Esophagus muscularis mucosa (tissue), 4 donors: ENCODE data around the gene MAP2K7. TPM values are rescaled to one million over a fixed set of nuclear protein-coding genes. Genes with fewer than 3 reads are reported as not detected.
"Not testable (repeated sequence)": the region's sequence is repeated elsewhere in the genome, so short reads cannot be mapped to it uniquely, and the experiment has no call there.

Source experiments
- DNase-seq: peaks from one replicate; pipeline ENCODE4 v3.0.0-alpha.2; 2017; ENCODE audit errors: extremely low spot score
- H3K27ac ChIP-seq, 4 donors: fragments of 200-600 bp; sonication (generic); replicated peaks in 1 of 4; 1 replicate in 3 of 4; 2 replicates in 1 of 4; pipeline ENCODE4 v1.5.1; 2016 to 2019; ENCODE audit warnings: mild to moderate bottlenecking in 1 of 4
- H3K27me3 ChIP-seq, 4 donors: fragments of 200-600 bp; sonication (generic); one replicate each; pipeline versions ENCODE4 v1.5.1 to v1.6.0; 2016 to 2019
- H3K36me3 ChIP-seq, 4 donors: fragments of 200-600 bp; sonication (generic); one replicate each; pipeline ENCODE4 v1.5.1; 2016 to 2019
- H3K4me1 ChIP-seq, 4 donors: fragments of 200-600 bp; sonication (generic); one replicate each; pipeline ENCODE4 v1.5.1; 2016 to 2019
- H3K4me3 ChIP-seq, 4 donors: fragments of 200-600 bp; sonication (generic); 1 replicate in 2 of 4; 2 replicates in 2 of 4; pipeline ENCODE4 v1.5.1; 2016 to 2019; ENCODE audit warnings: mild to moderate bottlenecking in 4 of 4, moderate library complexity in 1 of 4
- H3K9me3 ChIP-seq, 4 donors: fragments of 200-600 bp; sonication (generic); 1 replicate in 3 of 4; 2 replicates in 1 of 4; pipeline ENCODE4 v1.5.1; 2016 to 2019
- EP300 ChIP-seq: sonication (generic); formaldehyde crosslinking; IDR thresholded peaks from one replicate; pipeline ENCODE4 v1.6.1; 2017; ENCODE audit warnings: antibody characterized with exemption
- POLR2A ChIP-seq: fragments of 450-650 bp; IDR thresholded peaks from one replicate; pipeline ENCODE4 v1.6.1; 2017; ENCODE audit warnings: antibody characterized with exemption, moderate library complexity, mild to moderate bottlenecking, low read depth
- POLR2AphosphoS5 ChIP-seq, 2 donors: sonication (generic); formaldehyde crosslinking; IDR thresholded peaks; one replicate each; pipeline ENCODE4 v1.6.1; 2017; ENCODE audit warnings: antibody characterized with exemption in 2 of 2
- WGBS: methylation state at CpG from one replicate; pipeline ENCODE4 v1.1.5; 2018; 5-methylcytosine and 5-hydroxymethylcytosine counted together
- intact Hi-C: fragments of 100-400 bp; cut with DNase I; formaldehyde crosslinking; loops from one replicate; pipeline ENCODE4 v1.15.1; 2023
- total RNA-seq, 4 donors: library from RNA; depleted of rRNA; stranded (reverse); fragments of >200 nt; gene quantifications; one replicate each; pipeline versions ENCODE4 v1.1.0 to v1.2.1, GENCODE V29; 2016
- TF ChIP-seq, protein P1 (sequence below), 3 experiments: fragments of 200-600 bp in 2 of 3; fragments of 450-650 bp in 1 of 3; sonication (generic) in 2 of 3; IDR thresholded peaks; one replicate each; pipeline ENCODE4 v1.5.1; 2017 to 2019; ENCODE audit warnings: antibody characterized with exemption in 3 of 3, mild to moderate bottlenecking in 2 of 3, moderate library complexity in 1 of 3

MAP2K7 gene
- total RNA-seq, 4 donors from 2014 or later: 17.2 to 31.9 (median 24.5) TPM

DNA sequence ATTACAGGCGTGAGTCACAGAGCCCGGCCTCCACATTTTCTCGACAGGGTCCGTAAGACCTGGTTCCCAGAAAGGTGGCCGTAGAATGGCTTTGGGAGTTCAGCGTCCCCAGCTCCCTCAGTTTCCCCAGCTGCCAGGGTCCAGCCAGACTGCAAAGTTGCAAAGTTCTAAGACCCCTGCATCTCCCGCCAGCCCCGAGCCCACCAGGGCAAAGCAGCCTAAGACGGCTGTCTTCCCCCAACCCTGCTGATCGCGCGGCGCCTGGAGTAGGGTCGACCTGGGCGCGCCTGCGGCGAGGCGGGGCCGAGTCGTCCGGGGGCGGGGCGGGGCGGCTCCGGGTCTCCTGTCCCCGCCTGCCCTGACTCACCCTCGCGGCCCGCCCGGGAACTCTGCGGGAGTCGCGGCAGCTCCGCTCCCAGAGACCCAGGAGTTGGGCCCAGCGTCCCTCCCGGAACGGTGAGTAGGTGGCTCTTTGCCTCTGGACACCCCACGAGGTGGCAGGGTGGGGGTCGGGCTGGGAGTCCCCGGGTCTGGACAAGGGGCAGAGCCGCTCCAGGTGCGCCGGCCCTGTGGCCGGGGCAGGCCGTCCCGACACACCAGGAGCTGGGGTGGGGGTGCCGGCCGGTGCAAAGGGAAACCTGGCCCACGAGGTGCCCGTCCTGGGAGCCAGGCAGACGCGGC lies 15.4 kb upstream of the MAP2K7 start, which contains the start of gene LRRC8E:
Gene LRRC8E, plus strand, starts transcription at position 366 of the 681 bp plus-strand sequence. CDS start 7,094 bp downstream, outside the sequence.
- WGBS: 32% methylated on average over 20 of the region's 53 CpGs
- Histone ChIP-seq H3K4me1 (peaks cover 5 to 8% (median 7%) of the 10 kb centered on the region in 4 donors), H3K36me3 (no peaks in the 10 kb centered on the region), H3K4me3 (peak within 1 kb of the TSS; percentile 36 to 55 (median 42)), H3K27ac (no peak within 1 kb of the TSS), H3K9me3 (no peaks in the 10 kb centered on the region), H3K27me3 (peaks cover 0 to 46% (median 10%) of the 10 kb centered on the region in 4 donors)
- intact Hi-C loops: no loop called here
- DNase-seq: no peak
- TF ChIP-seq, protein P1, sequence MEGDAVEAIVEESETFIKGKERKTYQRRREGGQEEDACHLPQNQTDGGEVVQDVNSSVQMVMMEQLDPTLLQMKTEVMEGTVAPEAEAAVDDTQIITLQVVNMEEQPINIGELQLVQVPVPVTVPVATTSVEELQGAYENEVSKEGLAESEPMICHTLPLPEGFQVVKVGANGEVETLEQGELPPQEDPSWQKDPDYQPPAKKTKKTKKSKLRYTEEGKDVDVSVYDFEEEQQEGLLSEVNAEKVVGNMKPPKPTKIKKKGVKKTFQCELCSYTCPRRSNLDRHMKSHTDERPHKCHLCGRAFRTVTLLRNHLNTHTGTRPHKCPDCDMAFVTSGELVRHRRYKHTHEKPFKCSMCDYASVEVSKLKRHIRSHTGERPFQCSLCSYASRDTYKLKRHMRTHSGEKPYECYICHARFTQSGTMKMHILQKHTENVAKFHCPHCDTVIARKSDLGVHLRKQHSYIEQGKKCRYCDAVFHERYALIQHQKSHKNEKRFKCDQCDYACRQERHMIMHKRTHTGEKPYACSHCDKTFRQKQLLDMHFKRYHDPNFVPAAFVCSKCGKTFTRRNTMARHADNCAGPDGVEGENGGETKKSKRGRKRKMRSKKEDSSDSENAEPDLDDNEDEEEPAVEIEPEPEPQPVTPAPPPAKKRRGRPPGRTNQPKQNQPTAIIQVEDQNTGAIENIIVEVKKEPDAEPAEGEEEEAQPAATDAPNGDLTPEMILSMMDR (IDR thresholded peaks at IDR 0.05): no peak
- no peak for TF ChIP-seq POLR2AphosphoS5 (IDR thresholded peaks at IDR 0.05)
- TF ChIP-seq EP300: no peak
- no peak for TF ChIP-seq POLR2A

DNA sequence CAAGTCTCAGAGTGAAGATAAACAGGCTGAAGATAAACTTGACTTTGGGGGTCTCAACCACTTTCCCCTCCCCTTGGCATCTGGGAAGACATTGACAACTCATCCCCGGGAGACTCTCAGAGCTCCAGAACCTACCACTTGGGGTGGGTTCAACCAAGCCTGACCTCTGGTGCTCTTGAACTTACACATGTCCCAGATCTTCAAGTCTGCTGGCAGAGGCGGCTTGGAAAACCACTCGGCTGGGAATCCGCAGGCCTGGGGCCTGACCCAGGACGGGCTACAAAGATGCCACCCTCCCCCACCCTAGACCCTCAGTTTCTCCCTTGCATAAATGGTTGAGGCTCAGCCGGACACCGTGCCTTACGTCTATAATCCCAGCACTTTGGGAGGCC lies 14.9 kb upstream of the MAP2K7 start:
- 100% methylated on average over 2 of the region's 8 CpGs for WGBS
- intact Hi-C loops: no loop called here
- peak overlapping the region; percentile 36 to 55 (median 42) for H3K4me3 ChIP-seq
- H3K27me3 ChIP-seq: peaks cover 0 to 51% (median 11%) of the 10 kb centered on the region in 4 donors
- TF ChIP-seq POLR2A (no peak), EP300 (no peak), POLR2AphosphoS5 (IDR thresholded peaks at IDR 0.05) (no peak)
- TF ChIP-seq, protein P1 (IDR thresholded peaks at IDR 0.05): no peak
- H3K27ac ChIP-seq: no peak overlapping the region
- no peaks in the 10 kb centered on the region for H3K36me3 ChIP-seq
- no peaks in the 10 kb centered on the region for H3K9me3 ChIP-seq
- peaks cover 5 to 8% (median 7%) of the 10 kb centered on the region in 4 donors for H3K4me1 ChIP-seq
- no peak for DNase-seq

DNA sequence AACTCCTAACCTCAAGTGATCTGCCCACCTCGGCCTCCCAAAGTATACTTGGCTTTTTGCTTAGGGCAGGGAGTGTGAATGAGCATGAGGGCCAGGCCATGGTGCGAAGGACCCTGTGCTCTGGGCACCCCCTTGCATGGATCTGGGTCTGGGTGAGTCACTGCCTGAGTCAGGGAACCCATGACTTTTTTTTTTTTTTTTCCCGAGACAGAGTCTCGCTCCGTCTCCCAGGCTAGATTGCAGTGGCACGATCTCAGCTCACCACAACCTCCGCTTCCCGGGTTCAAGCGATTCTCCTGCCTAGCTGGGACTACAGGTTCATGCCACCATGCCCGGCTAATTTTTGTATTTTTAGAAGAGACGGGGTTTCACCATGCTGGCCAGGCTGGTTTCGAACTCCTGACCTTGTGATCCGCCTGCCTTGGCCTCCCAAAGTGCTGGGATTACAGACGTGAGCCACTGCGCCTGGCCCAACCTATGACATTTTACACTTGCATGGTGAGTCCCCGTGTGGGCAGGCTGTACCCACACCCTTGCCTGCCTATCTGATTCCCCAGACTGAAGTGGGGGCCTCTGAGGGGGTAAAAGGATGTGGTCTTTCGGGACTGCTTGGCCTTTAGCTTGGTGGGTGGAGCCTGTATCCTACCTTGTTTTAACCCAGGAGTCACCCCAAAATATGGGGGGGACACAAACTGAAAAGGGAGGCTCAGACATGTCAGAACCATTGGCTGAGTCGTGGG lies 10.1 kb upstream of the MAP2K7 start:
- H3K4me3 ChIP-seq: not testable (repeated sequence)

DNA sequence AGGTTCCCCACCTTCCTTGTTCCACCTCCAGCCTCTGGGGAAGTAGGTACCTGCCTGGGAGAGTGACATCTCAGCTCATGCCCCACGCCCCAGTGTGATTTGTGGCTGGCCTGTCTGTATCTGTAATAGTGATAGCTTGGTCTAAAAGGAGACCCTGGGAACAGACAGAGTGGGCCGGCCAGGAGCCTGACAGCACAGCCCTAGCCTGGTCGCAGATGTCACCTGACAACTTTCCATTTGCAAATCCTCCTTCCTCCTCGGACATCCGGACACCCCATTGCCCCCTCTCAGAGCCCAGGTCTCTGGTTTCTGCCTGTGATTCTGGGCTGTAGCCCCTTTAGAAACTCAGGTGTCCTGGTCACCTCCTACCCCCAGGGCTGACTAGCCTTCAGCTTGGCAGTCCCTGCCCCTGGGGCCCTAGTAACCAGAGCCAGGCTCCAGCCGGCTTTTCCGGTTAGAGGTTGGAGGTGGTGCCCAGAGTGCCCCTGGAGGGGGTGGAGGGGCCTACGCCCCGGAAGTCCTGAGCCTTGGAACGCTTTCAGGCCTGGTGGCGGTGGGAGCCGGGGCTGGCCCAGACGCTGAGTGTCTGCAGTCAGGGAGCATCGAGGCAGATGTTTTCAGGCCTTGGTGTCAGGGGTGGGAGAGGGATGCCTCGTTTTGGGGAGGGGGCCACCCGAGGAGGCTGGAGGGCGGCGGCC lies 8.9 kb upstream of the MAP2K7 start:
- 63% methylated on average over 8 of the region's 18 CpGs for WGBS
- Histone ChIP-seq H3K4me3 (no peak overlapping the region), H3K27ac (no peak overlapping the region), H3K4me1 (no peaks in the 10 kb centered on the region), H3K9me3 (no peaks in the 10 kb centered on the region), H3K27me3 (peaks cover 0 to 49% (median 4%) of the 10 kb centered on the region in 4 donors), H3K36me3 (no peaks in the 10 kb centered on the region)
- intact Hi-C loops: loop anchor here (5.0 kb wide), 1 partner anchor 32 kb away; no protein-coding TSS in a partner anchor
- DNase-seq: no peak
- TF ChIP-seq POLR2AphosphoS5 (IDR thresholded peaks at IDR 0.05) (no peak), POLR2A (no peak), EP300 (no peak)
- TF ChIP-seq, protein P1 (IDR thresholded peaks at IDR 0.05): no peak

More for the DNA sequence above, 10.1 kb upstream of the MAP2K7 start:
- H3K4me1 ChIP-seq, intact Hi-C loops, H3K9me3 ChIP-seq, DNase-seq, H3K36me3 ChIP-seq, H3K27ac ChIP-seq: not testable (repeated sequence)
- H3K27me3 ChIP-seq: peaks cover 0 to 53% (median 7%) of the 10 kb centered on the region in 4 donors
- 79% methylated on average over 18 of the region's 18 CpGs for WGBS

DNA sequence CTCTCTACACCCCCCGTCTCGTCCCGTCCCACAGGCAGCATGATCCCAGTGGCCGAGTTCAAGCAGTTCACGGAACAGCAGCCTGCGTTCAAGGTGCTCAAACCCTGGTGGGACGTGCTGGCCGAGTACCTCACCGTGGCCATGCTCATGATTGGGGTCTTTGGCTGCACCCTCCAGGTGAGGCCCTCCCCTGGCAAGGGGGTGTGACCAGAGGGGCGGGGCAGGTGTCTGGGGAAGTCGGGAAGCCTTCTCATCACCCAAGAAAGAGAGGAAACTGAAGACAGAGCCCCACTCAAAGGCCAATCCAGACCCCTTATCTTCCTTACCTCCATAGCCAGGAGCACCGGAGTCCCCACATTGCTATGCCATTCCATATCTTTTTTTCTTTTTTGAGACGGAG lies 8.1 kb upstream of the MAP2K7 start:
- Histone ChIP-seq H3K27me3 (peaks cover 0 to 47% (median 4%) of the 10 kb centered on the region in 4 donors), H3K4me3 (no peak overlapping the region), H3K4me1 (no peaks in the 10 kb centered on the region), H3K27ac (no peak overlapping the region), H3K9me3 (no peaks in the 10 kb centered on the region), H3K36me3 (no peaks in the 10 kb centered on the region)
- intact Hi-C loops: loop anchor here (5.0 kb wide), 1 partner anchor 33 kb away; no protein-coding TSS in a partner anchor
- no peak for TF ChIP-seq POLR2A
- no peak for TF ChIP-seq EP300
- TF ChIP-seq, protein P1 (IDR thresholded peaks at IDR 0.05): no peak
- TF ChIP-seq POLR2AphosphoS5 (IDR thresholded peaks at IDR 0.05): no peak
- 88% methylated on average over 6 of the region's 13 CpGs for WGBS
- no peak for DNase-seq
